ENCODE measurements around the gene TUFT1. TPM values are rescaled to one million over a fixed set of nuclear protein-coding genes. Genes with fewer than 3 reads are reported as not detected.
"Not testable (repeated sequence)": the region's sequence is repeated elsewhere in the genome, so short reads cannot be mapped to it uniquely, and the experiment has no call there.

TUFT1 gene
- polyA plus RNA-seq, 3 donors = 1.5 to 1.7 (median 1.6) TPM

DNA sequence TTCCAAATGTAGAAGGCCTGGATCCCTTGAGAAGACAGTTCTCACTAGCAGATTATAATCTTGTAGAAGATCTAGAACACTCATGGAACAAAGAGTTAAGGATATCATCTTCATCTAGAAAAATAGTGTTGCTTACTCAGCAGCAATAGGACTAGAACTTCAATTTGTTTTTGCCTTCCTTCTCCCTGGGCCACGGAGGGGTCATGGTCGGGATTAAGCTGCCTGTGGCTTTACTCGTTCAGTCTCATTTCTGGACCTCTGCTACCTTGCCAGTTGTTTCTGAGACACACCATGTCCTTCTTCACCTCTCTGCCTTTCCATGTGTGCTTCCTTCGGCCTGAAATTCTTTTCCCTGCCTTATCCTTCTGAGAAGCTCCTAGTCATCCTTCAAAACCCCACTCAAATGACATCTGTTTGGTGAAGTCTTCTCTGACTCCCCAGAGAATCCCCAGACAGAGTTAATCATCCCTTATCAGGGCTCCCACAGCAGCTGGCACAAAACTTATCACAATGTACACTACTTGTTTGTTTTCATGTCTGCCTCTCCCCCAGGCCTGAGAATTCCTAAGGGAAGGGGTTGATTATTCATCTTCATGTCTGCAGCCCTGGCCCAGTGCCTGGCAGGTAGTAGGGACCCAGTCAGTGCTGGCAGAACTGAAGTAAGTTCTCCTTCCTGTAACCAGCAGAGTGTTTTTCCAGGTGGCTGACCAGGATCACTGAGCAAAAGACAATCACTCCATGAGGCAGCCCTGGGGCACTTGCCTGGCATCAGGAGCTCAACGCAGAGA is 56.3 kb downstream of the TUFT1 start:
- H3K4me1 ChIP-seq (ENCODE audit: control insufficient read depth in 1 of 2, insufficient read depth in 2 of 2, low read length in 2 of 2) = peaks cover 6 to 14% of the 10 kb centered on the region in 2 donors
- 96% methylated on average over 4 of the region's 5 CpGs for WGBS (ENCODE audit: insufficient coverage)
- H3K4me3 Mint-ChIP-seq = no peak overlapping the region
- H3K4me2 ChIP-seq (replicated peaks; ENCODE audit: extremely low read depth, low read length, poor library complexity, severe bottlenecking) = no peak overlapping the region
- H3K9me3 ChIP-seq (replicated peaks in 1 of 2; ENCODE audit: control insufficient read depth in 1 of 2, insufficient read depth in 1 of 2, low read length in 2 of 2) = peaks cover under 1 to 1% of the 10 kb centered on the region in 2 donors
- no peak overlapping the region for H3K27ac ChIP-seq (ENCODE audit: low read depth in 1 of 2, low read length in 2 of 2)
- no peak overlapping the region for H3K9ac ChIP-seq (ENCODE audit: insufficient read depth, low read length, poor library complexity, severe bottlenecking)
- TF ChIP-seq, protein P1, sequence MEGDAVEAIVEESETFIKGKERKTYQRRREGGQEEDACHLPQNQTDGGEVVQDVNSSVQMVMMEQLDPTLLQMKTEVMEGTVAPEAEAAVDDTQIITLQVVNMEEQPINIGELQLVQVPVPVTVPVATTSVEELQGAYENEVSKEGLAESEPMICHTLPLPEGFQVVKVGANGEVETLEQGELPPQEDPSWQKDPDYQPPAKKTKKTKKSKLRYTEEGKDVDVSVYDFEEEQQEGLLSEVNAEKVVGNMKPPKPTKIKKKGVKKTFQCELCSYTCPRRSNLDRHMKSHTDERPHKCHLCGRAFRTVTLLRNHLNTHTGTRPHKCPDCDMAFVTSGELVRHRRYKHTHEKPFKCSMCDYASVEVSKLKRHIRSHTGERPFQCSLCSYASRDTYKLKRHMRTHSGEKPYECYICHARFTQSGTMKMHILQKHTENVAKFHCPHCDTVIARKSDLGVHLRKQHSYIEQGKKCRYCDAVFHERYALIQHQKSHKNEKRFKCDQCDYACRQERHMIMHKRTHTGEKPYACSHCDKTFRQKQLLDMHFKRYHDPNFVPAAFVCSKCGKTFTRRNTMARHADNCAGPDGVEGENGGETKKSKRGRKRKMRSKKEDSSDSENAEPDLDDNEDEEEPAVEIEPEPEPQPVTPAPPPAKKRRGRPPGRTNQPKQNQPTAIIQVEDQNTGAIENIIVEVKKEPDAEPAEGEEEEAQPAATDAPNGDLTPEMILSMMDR (IDR thresholded peaks at IDR 0.05) = no peak
- H2AFZ ChIP-seq (ENCODE audit: insufficient read depth, low read depth, low read length, poor library complexity, severe bottlenecking) = no peak overlapping the region
- H3K36me3 Mint-ChIP-seq = peaks cover 0 to 3% of the 10 kb centered on the region in 2 donors
- DNase-seq = no peak
- peaks cover 2 to 4% (median 3%) of the 10 kb centered on the region in 7 donors for H3K9me3 Mint-ChIP-seq
- no peaks in the 10 kb centered on the region for H3K79me2 ChIP-seq (ENCODE audit: insufficient read depth, low read length)
- H3K27ac Mint-ChIP-seq = no peak overlapping the region
- H4K20me1 ChIP-seq (ENCODE audit: insufficient read depth, low read length) = no peaks in the 10 kb centered on the region
- H3K4me1 Mint-ChIP-seq = peaks cover 11% of the 10 kb centered on the region
- no peaks in the 10 kb centered on the region for H3K27me3 Mint-ChIP-seq (ENCODE audit: low read depth in 3 of 3)
- no peaks in the 10 kb centered on the region for H3K36me3 ChIP-seq (replicated peaks in 1 of 2; ENCODE audit: control insufficient read depth in 1 of 2, insufficient read depth in 2 of 2, low read length in 2 of 2)
- intact Hi-C loops (cut with micrococcal nuclease) = no loop called here
- H3K4me3 ChIP-seq (replicated peaks in 1 of 3; ENCODE audit: low read depth in 2 of 3, low read length in 3 of 3) = no peak overlapping the region
- no peaks in the 10 kb centered on the region for H3K27me3 ChIP-seq (ENCODE audit: control insufficient read depth in 2 of 2, insufficient read depth in 2 of 2, low read length in 2 of 2)

GRCh38 chr1:151602550-151602949 is 62.4 kb downstream of the TUFT1 start:
- peak overlapping the region in 1 of 7 donors; percentile 75 for H3K27ac Mint-ChIP-seq
- H4K20me1 ChIP-seq (ENCODE audit: insufficient read depth, low read length); H3K4me3 Mint-ChIP-seq; H2AFZ ChIP-seq (ENCODE audit: insufficient read depth, low read depth, low read length, poor library complexity, severe bottlenecking); H3K9me3 ChIP-seq (replicated peaks in 1 of 2; ENCODE audit: control insufficient read depth in 1 of 2, insufficient read depth in 1 of 2, low read length in 2 of 2); H3K9me3 Mint-ChIP-seq; intact Hi-C loops (cut with micrococcal nuclease); H3K4me2 ChIP-seq (replicated peaks; ENCODE audit: extremely low read depth, low read length, poor library complexity, severe bottlenecking); H3K4me1 Mint-ChIP-seq; H3K9ac ChIP-seq (ENCODE audit: insufficient read depth, low read length, poor library complexity, severe bottlenecking); H3K36me3 Mint-ChIP-seq; H3K27me3 ChIP-seq (ENCODE audit: control insufficient read depth in 2 of 2, insufficient read depth in 2 of 2, low read length in 2 of 2); H3K36me3 ChIP-seq (replicated peaks in 1 of 2; ENCODE audit: control insufficient read depth in 1 of 2, insufficient read depth in 2 of 2, low read length in 2 of 2); H3K27me3 Mint-ChIP-seq (ENCODE audit: low read depth in 3 of 3); H3K79me2 ChIP-seq (ENCODE audit: insufficient read depth, low read length); H3K4me3 ChIP-seq (replicated peaks in 1 of 3; ENCODE audit: low read depth in 2 of 3, low read length in 3 of 3); H3K27ac ChIP-seq (ENCODE audit: low read depth in 1 of 2, low read length in 2 of 2); H3K4me1 ChIP-seq (ENCODE audit: control insufficient read depth in 1 of 2, insufficient read depth in 2 of 2, low read length in 2 of 2): not testable (repeated sequence)
- WGBS (ENCODE audit: insufficient coverage) = no CpG with 5 or more reads among the region's 5 CpGs
- peak in 1 of 3 donors; percentile 27 for DNase-seq

Measured in CD14-positive monocyte (primary cell).